K562 treated with DMSO at 1 percent for 48 hours (cell line): Measurements from ENCODE around the gene SPG11. TPM values are rescaled to one million over a fixed set of nuclear protein-coding genes. Genes with fewer than 3 reads are reported as not detected.

ENCODE experiments used
- total RNA-seq: library from RNA; unstranded; fragments of 300-600 nt; gene quantifications from 2 replicates; pipeline ENCODE4 v1.2.3, GENCODE V29; 2022; ENCODE audit warnings: low replicate concordance; ENCODE audit errors: extremely low read depth

Gene SPG11, protein sequence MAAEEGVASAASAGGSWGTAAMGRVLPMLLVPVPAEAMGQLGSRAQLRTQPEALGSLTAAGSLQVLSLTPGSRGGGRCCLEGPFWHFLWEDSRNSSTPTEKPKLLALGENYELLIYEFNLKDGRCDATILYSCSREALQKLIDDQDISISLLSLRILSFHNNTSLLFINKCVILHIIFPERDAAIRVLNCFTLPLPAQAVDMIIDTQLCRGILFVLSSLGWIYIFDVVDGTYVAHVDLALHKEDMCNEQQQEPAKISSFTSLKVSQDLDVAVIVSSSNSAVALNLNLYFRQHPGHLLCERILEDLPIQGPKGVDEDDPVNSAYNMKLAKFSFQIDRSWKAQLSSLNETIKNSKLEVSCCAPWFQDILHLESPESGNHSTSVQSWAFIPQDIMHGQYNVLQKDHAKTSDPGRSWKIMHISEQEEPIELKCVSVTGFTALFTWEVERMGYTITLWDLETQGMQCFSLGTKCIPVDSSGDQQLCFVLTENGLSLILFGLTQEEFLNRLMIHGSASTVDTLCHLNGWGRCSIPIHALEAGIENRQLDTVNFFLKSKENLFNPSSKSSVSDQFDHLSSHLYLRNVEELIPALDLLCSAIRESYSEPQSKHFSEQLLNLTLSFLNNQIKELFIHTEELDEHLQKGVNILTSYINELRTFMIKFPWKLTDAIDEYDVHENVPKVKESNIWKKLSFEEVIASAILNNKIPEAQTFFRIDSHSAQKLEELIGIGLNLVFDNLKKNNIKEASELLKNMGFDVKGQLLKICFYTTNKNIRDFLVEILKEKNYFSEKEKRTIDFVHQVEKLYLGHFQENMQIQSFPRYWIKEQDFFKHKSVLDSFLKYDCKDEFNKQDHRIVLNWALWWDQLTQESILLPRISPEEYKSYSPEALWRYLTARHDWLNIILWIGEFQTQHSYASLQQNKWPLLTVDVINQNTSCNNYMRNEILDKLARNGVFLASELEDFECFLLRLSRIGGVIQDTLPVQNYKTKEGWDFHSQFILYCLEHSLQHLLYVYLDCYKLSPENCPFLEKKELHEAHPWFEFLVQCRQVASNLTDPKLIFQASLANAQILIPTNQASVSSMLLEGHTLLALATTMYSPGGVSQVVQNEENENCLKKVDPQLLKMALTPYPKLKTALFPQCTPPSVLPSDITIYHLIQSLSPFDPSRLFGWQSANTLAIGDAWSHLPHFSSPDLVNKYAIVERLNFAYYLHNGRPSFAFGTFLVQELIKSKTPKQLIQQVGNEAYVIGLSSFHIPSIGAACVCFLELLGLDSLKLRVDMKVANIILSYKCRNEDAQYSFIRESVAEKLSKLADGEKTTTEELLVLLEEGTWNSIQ (N-terminal part only)
- not detected in 2 replicates for total RNA-seq

GRCh38 chr15:44663410-44664308, at the start of gene SPG11:
Gene SPG11, minus strand, starts transcription at chr15:44663662. Its CDS starts 15 bp downstream, at chr15:44663647.

GRCh38 chr15:44711096-44711742, 47.8 kb upstream of the SPG11 start, which contains the start of the genes B2M and PATL2:
Gene B2M, plus strand, starts transcription at chr15:44711517. Its CDS starts 30 bp downstream, at chr15:44711547.
Gene PATL2, minus strand, starts transcription at chr15:44711323. Its CDS starts 34,833 bp downstream, at chr15:44676490.

GRCh38 chr15:44536962-44537734, 126.3 kb downstream of the SPG11 start, which contains the start of gene EIF3J:
Gene EIF3J, plus strand, starts transcription at chr15:44537147. Its CDS starts 48 bp downstream, at chr15:44537195.

Other genes with a start within 250 kb of the SPG11 start
- gene CTDSPL2, start 236.0 kb downstream of the SPG11 start, total RNA-seq = not detected in 2 replicates
- gene EIF3J, start 126.5 kb downstream of the SPG11 start, total RNA-seq = not detected in 2 replicates
- gene PATL2, start 47.7 kb upstream of the SPG11 start, total RNA-seq = not detected in 2 replicates
- 1,655 and 3,446 TPM in 2 replicates for gene B2M, start 47.9 kb upstream of the SPG11 start, total RNA-seq
- gene TRIM69, start 72.9 kb upstream of the SPG11 start, total RNA-seq = not detected in 2 replicates